HCT116 (cell line): Measurements from ENCODE around the gene ITPR1. TPM values are rescaled to one million over a fixed set of nuclear protein-coding genes. Genes with fewer than 3 reads are reported as not detected.

Source experiments
- ATAC-seq: fragments of 200-7000 bp; cut with Tn5 transposase; 2 replicates; pipeline ENCODE4 v1.9.1; 2020; ENCODE audit warnings: mild to moderate bottlenecking, moderate library complexity
- BruUV-seq: library from RNA; stranded (reverse); fragments of 400-500 nt; replicated peaks from 2 replicates; lab custom pipeline; 2021; lab: Mats Ljungman, UMichigan
- CTCF ChIA-PET: fragments of 300-600 bp; sonication (Branson Sonifier 250); formaldehyde crosslinking; loops from one replicate; lab custom pipeline; 2021; ENCODE audit warnings: antibody characterized with exemption; lab: Charles Lee
- POLR2A ChIA-PET: fragments of 300-600, 350-600 bp; sonication (Branson Sonifier 250); formaldehyde crosslinking; loops from one replicate; lab custom pipeline; 2021; ENCODE audit warnings: antibody characterized with exemption; lab: Charles Lee
- RAD21 ChIA-PET, 2 experiments: fragments of 300-600 bp; sonication (Branson Sonifier 250); formaldehyde crosslinking; loops; one replicate each; lab custom pipeline; 2023; ENCODE audit warnings: low total read pairs in 2 of 2; ENCODE audit not compliant: uncharacterized antibody in 2 of 2, unreplicated experiment in 2 of 2, low non-redundant PET in 1 of 2; lab: Charles Lee
- DNase-seq: peaks from one replicate; pipeline ENCODE4 v3.0.0-alpha.2; 2010; ENCODE audit warnings: low read depth, low spot score
- H2AFZ ChIP-seq: fragments of 200-600 bp; shearing (Covaris generic), sonication (generic); 2 replicates; pipeline ENCODE4 v1.6.1; 2017; ENCODE audit warnings: low read depth, mixed run types, mixed read lengths, antibody characterized with exemption, low read length; ENCODE audit not compliant: poor library complexity, severe bottlenecking
- H3K27ac ChIP-seq: 2 replicates; pipeline ENCODE4 v1.5.1; 2012; ENCODE audit warnings: low read depth, low read length
- H3K27me3 ChIP-seq: fragments of 200-600 bp; sonication (generic); 2 replicates; pipeline ENCODE4 v1.6.1; 2016; ENCODE audit warnings: mixed run types, low read length, mixed read lengths; ENCODE audit not compliant: insufficient read depth
- H3K36me3 ChIP-seq, 2 experiments: fragments of 200-500 bp in 1 of 2; fragments of 200-600 bp in 1 of 2; sonication (Bioruptor generic) in 1 of 2; sonication (generic) in 1 of 2; 2 replicates each; pipeline versions ENCODE4 v1.5.1 to v1.6.1; 2014 to 2016; ENCODE audit warnings: low read length in 2 of 2, inconsistent platforms in 1 of 2, mixed read lengths in 1 of 2, mixed run types in 1 of 2; ENCODE audit not compliant: insufficient read depth in 2 of 2, control insufficient read depth in 1 of 2
- H3K4me1 ChIP-seq, 2 experiments: fragments of 200-600 bp in 1 of 2; sonication (generic) in 1 of 2; 2 replicates each; pipeline versions ENCODE4 v1.5.1 to v1.6.1; 2012 to 2017; ENCODE audit warnings: low read length in 2 of 2, inconsistent platforms in 1 of 2, mild to moderate bottlenecking in 1 of 2, mixed read lengths in 1 of 2, mixed run types in 1 of 2, moderate library complexity in 1 of 2; ENCODE audit not compliant: insufficient read depth in 2 of 2, control insufficient read depth in 1 of 2
- H3K4me2 ChIP-seq: fragments of 200-600 bp; sonication (generic); 2 replicates; pipeline ENCODE4 v1.6.1; 2017; ENCODE audit warnings: mixed run types, low read length, mixed read lengths
- H3K4me3 ChIP-seq, 2 experiments: fragments of 200-600 bp in 1 of 2; sonication (generic) in 1 of 2; replicated peaks in 1 of 2; 2 replicates each; pipeline ENCODE4 v1.5.1; 2011 to 2016; ENCODE audit warnings: low read length in 2 of 2, control low read depth in 1 of 2, low read depth in 1 of 2, mild to moderate bottlenecking in 1 of 2, mixed read lengths in 1 of 2, mixed run types in 1 of 2
- H3K79me2 ChIP-seq: fragments of 200-600 bp; sonication (generic); 2 replicates; pipeline ENCODE4 v1.6.1; 2017; ENCODE audit warnings: mild to moderate bottlenecking, mixed run types, low read length, moderate library complexity, mixed read lengths; ENCODE audit not compliant: insufficient read depth
- H3K9ac ChIP-seq: fragments of 200-600 bp; sonication (generic); 2 replicates; pipeline ENCODE4 v1.6.1; 2016; ENCODE audit warnings: low read length, mixed read lengths
- H3K9me2 ChIP-seq: fragments of 200-600 bp; sonication (generic), shearing (Covaris generic); 2 replicates; pipeline ENCODE4 v1.6.1; 2017; ENCODE audit warnings: mixed run types, mild to moderate bottlenecking, moderate library complexity; ENCODE audit not compliant: insufficient read depth
- H3K9me3 ChIP-seq, 2 experiments: fragments of 200-500 bp in 1 of 2; fragments of 200-600 bp in 1 of 2; sonication (Bioruptor generic) in 1 of 2; sonication (generic) in 1 of 2; 2 replicates each; pipeline ENCODE4 v1.6.1; 2014 to 2017; ENCODE audit warnings: low read length in 2 of 2, mixed read lengths in 2 of 2, inconsistent platforms in 1 of 2, low read depth in 1 of 2, mild to moderate bottlenecking in 1 of 2, mixed run types in 1 of 2, moderate library complexity in 1 of 2; ENCODE audit not compliant: control insufficient read depth in 1 of 2, insufficient read depth in 1 of 2
- H4K20me1 ChIP-seq: fragments of 200-600 bp; sonication (generic), shearing (Covaris generic); 2 replicates; pipeline ENCODE4 v1.6.1; 2017; ENCODE audit warnings: mixed run types, mild to moderate bottlenecking, moderate library complexity; ENCODE audit not compliant: insufficient read depth
- ATF3 ChIP-seq: IDR thresholded peaks from 2 replicates; pipeline ENCODE4 v1.6.1; 2012
- CEBPB ChIP-seq: IDR thresholded peaks from 2 replicates; pipeline ENCODE4 v1.6.1; 2012; ENCODE audit warnings: low read depth
- EGR1 ChIP-seq: IDR thresholded peaks from 2 replicates; pipeline ENCODE4 v1.6.1; 2012; ENCODE audit warnings: low read depth
- JUND ChIP-seq: IDR thresholded peaks from 2 replicates; pipeline ENCODE4 v1.6.1; 2012
- MAX ChIP-seq: IDR thresholded peaks from 2 replicates; pipeline ENCODE4 v1.6.1; 2012
- POLR2A ChIP-seq: IDR thresholded peaks from 2 replicates; pipeline ENCODE4 v1.7.0; 2011; ENCODE audit warnings: borderline replicate concordance; ENCODE audit not compliant: insufficient read depth, insufficient read length; ENCODE audit errors: extremely low read depth
- RAD21 ChIP-seq: IDR thresholded peaks from 2 replicates; pipeline ENCODE4 v1.6.1; 2012; ENCODE audit warnings: low read depth, mild to moderate bottlenecking
- TCF7L2 ChIP-seq: IDR thresholded peaks from 2 replicates; pipeline ENCODE4 v1.7.0; 2011; ENCODE audit warnings: borderline replicate concordance, inconsistent platforms; ENCODE audit not compliant: insufficient read depth, insufficient read length; ENCODE audit errors: extremely low read depth
- intact Hi-C: fragments of 100-400 bp; cut with micrococcal nuclease; formaldehyde crosslinking; loops from 2 replicates; pipeline ENCODE4 v1.10.0; 2022
- total RNA-seq: library from RNA; stranded (reverse); gene quantifications from one replicate; pipeline ENCODE4 v1.2.1, GENCODE V29; 2021; ENCODE audit not compliant: unreplicated experiment

ITPR1 gene
- total RNA-seq, 1 experiment from 2014 or later: 9.2 TPM

- no peaks in the 10 kb centered on the region for H4K20me1 ChIP-seq
- ChIA-PET POLR2A (no interaction called here), CTCF (no interaction called here), RAD21 (no interaction called here)
- H3K27me3 ChIP-seq: no peaks in the 10 kb centered on the region; the same call in 1 of the 2 replicates
- DNase-seq: no peak
- no peak overlapping the region for H3K4me2 ChIP-seq
- H2AFZ ChIP-seq: no peak overlapping the region
- no peaks in the 10 kb centered on the region for H3K36me3 ChIP-seq
- TF ChIP-seq EGR1: no peak
- TF ChIP-seq TCF7L2: no peak
- no peak for TF ChIP-seq MAX
- no peak for TF ChIP-seq CEBPB
- TF ChIP-seq RAD21: no peak
- no peak for TF ChIP-seq JUND
- H3K9ac ChIP-seq: no peak overlapping the region
- no peaks in the 10 kb centered on the region for H3K79me2 ChIP-seq
- H3K4me1 ChIP-seq: no peaks in the 10 kb centered on the region
- no peaks in the 10 kb centered on the region for H3K9me2 ChIP-seq
- H3K9me3 ChIP-seq: no peaks in the 10 kb centered on the region
- no TSS peak for BruUV-seq
- H3K27ac ChIP-seq: no peak overlapping the region
- no peak overlapping the region for H3K4me3 ChIP-seq
- intact Hi-C loops: no loop called here
- ATAC-seq: no peak
Measured at GRCh38 chr3:4751502-4752101, 258.5 kb downstream of the ITPR1 start.

GRCh38 chr3:4752201-4753072 lies 259.3 kb downstream of the ITPR1 start:
- ATAC-seq (no peak), DNase-seq (no peak)
- no peaks in the 10 kb centered on the region for H3K36me3 ChIP-seq
- no peaks in the 10 kb centered on the region for H4K20me1 ChIP-seq
- no peaks in the 10 kb centered on the region for H3K4me1 ChIP-seq
- TF ChIP-seq POLR2A (no peak), EGR1 (no peak), ATF3 (no peak), TCF7L2 (no peak)
- H3K27ac ChIP-seq: no peak overlapping the region
- H3K9me2 ChIP-seq: no peaks in the 10 kb centered on the region
- no peaks in the 10 kb centered on the region for H3K79me2 ChIP-seq
- intact Hi-C loops: no loop called here
- BruUV-seq: no TSS peak
- ChIA-PET RAD21 (no interaction called here), CTCF (no interaction called here), POLR2A (no interaction called here)
- H3K4me3 ChIP-seq: no peak overlapping the region
- H3K9ac ChIP-seq: no peak overlapping the region
- no peaks in the 10 kb centered on the region for H3K9me3 ChIP-seq
- H3K27me3 ChIP-seq: no peaks in the 10 kb centered on the region
- no peak overlapping the region for H2AFZ ChIP-seq
- H3K4me2 ChIP-seq: no peak overlapping the region
